Measurements from ENCODE around the gene GSTCD.

GRCh38 chr4:105712766-105713165, 4.2 kb downstream of the GSTCD start:
- no peak for TF ChIP-seq FOXM1 (IDR thresholded peaks at IDR 0.05; ENCODE audit: borderline replicate concordance)
- TF ChIP-seq TARDBP (IDR thresholded peaks at IDR 0.05), result no peak
- TF ChIP-seq FOXA1 (IDR thresholded peaks at IDR 0.05), result no peak
- TF ChIP-seq ELF4 (IDR thresholded peaks at IDR 0.05), result no peak
- no peak for TF ChIP-seq SP1 (IDR thresholded peaks at IDR 0.05)
- TF ChIP-seq FOXK2 (IDR thresholded peaks at IDR 0.05), result no peak
- no peak for TF ChIP-seq L3MBTL2 (conservative IDR thresholded peaks at IDR 0.05)
- TF ChIP-seq NFRKB (IDR thresholded peaks at IDR 0.05), result no peak
- no peak for TF ChIP-seq ZNF384 (IDR thresholded peaks at IDR 0.05)
- TF ChIP-seq BHLHE40 (IDR thresholded peaks at IDR 0.05; ENCODE audit: borderline replicate concordance), result no peak
- no peak for TF ChIP-seq CTBP1 (IDR thresholded peaks at IDR 0.05; ENCODE audit: borderline replicate concordance)
- no peak for TF ChIP-seq PKNOX1 (IDR thresholded peaks at IDR 0.05)
